Activated T-helper 17 cell treated with anti-CD3 and anti-CD28 coated beads, Interleukin-2, amount 50 U/mL, for 72 hours (primary cell): ENCODE measurements around the gene NTRK2. TPM values are rescaled to one million over a fixed set of nuclear protein-coding genes. Genes with fewer than 3 reads are reported as not detected.

ENCODE experiments used
- ATAC-seq: fragments of 150-1000 bp; cut with Tn5 transposase; replicated peaks from 2 replicates; pipeline ENCODE4 v1.10.0; 2021; ENCODE audit warnings: mild to moderate bottlenecking, moderate library complexity
- H3K27ac Mint-ChIP-seq: one replicate; pipeline ENCODE4 v1.8.0; 2022; ENCODE audit warnings: mixed read lengths
- H3K27me3 Mint-ChIP-seq: one replicate; pipeline ENCODE4 v1.8.0; 2022; ENCODE audit warnings: mixed read lengths
- H3K36me3 Mint-ChIP-seq: one replicate; pipeline ENCODE4 v1.8.0; 2022; ENCODE audit warnings: low read depth, mild to moderate bottlenecking, mixed read lengths
- H3K4me1 Mint-ChIP-seq: one replicate; pipeline ENCODE4 v1.8.0; 2022; ENCODE audit warnings: mixed read lengths
- H3K4me3 Mint-ChIP-seq: one replicate; pipeline ENCODE4 v1.8.0; 2022; ENCODE audit warnings: mild to moderate bottlenecking, mixed read lengths
- H3K9me3 Mint-ChIP-seq: one replicate; pipeline ENCODE4 v1.8.0; 2022; ENCODE audit warnings: mixed read lengths
- total RNA-seq, 2 donors: library from RNA; stranded (reverse); gene quantifications; one replicate each; pipeline ENCODE4 v1.2.3, GENCODE V29; 2022

NTRK2 gene
- total RNA-seq, 2 donors from 2014 or later = 9.6 to 9.9 TPM

- Mint-ChIP-seq H3K27me3 (peaks cover 18% of the 10 kb centered on the region), H3K9me3 (no peaks in the 10 kb centered on the region), H3K36me3 (no peaks in the 10 kb centered on the region), H3K4me3 (no peak overlapping the region), H3K4me1 (no peaks in the 10 kb centered on the region), H3K27ac (no peak overlapping the region)
- ATAC-seq = no peak
Measured at GRCh38 chr9:84841931-84842330, 172.4 kb downstream of the NTRK2 start.

DNA sequence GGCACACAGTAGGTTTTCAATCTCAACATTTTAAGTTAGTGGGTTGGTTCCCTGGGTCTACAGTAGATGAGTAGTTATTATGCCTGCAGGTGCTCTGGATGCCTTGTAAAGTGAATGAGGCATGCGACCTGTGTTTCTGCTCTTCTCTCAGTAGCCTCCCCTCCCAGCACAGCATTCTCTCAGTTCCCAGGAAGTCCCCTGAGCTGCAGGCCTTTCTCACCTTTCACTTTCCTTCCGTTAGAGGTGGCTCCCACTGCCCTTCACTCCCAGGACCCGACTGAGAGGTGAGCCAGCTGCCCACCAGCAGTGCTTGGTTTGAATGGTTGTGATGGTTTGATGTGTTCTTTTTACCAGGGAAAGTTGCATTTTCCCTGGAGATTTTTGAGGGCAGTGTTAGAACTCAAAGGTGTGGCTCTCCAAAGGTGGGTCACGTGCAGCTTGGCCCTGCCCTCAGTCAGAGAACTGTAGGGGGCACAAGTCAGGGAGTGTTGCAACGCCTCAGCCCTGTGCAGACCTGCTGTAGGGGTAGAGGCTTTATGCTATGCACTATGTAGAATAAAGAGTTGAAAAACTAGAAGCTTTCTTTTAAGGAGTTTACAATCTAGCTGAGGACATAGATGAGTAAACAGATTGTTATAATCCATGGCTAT is 173.8 kb downstream of the NTRK2 start:
- Mint-ChIP-seq H3K4me3 (no peak overlapping the region), H3K27ac (no peak overlapping the region), H3K27me3 (peaks cover 18% of the 10 kb centered on the region), H3K9me3 (no peaks in the 10 kb centered on the region), H3K4me1 (no peaks in the 10 kb centered on the region), H3K36me3 (no peaks in the 10 kb centered on the region)
- no peak for ATAC-seq

- H3K27me3 Mint-ChIP-seq = peaks cover 8% of the 10 kb centered on the region
- H3K9me3 Mint-ChIP-seq = no peaks in the 10 kb centered on the region
- no peaks in the 10 kb centered on the region for H3K36me3 Mint-ChIP-seq
- H3K27ac Mint-ChIP-seq = no peak overlapping the region
- no peak overlapping the region for H3K4me3 Mint-ChIP-seq
- ATAC-seq = no peak
- no peaks in the 10 kb centered on the region for H3K4me1 Mint-ChIP-seq
Measured at GRCh38 chr9:84845956-84846900, 176.7 kb downstream of the NTRK2 start.

- no peak overlapping the region for H3K4me3 Mint-ChIP-seq
- no peak overlapping the region for H3K27ac Mint-ChIP-seq
- peaks cover 4% of the 10 kb centered on the region for H3K27me3 Mint-ChIP-seq
- no peaks in the 10 kb centered on the region for H3K9me3 Mint-ChIP-seq
- ATAC-seq = no peak
- no peaks in the 10 kb centered on the region for H3K36me3 Mint-ChIP-seq
- H3K4me1 Mint-ChIP-seq = no peaks in the 10 kb centered on the region
Measured at GRCh38 chr9:84846906-84847305, 177.4 kb downstream of the NTRK2 start.

GRCh38 chr9:84849049-84849448 is 179.5 kb downstream of the NTRK2 start:
- Mint-ChIP-seq H3K9me3 (no peaks in the 10 kb centered on the region), H3K4me1 (no peaks in the 10 kb centered on the region), H3K36me3 (no peaks in the 10 kb centered on the region), H3K27me3 (no peaks in the 10 kb centered on the region), H3K27ac (no peak overlapping the region), H3K4me3 (no peak overlapping the region)
- no peak for ATAC-seq

DNA sequence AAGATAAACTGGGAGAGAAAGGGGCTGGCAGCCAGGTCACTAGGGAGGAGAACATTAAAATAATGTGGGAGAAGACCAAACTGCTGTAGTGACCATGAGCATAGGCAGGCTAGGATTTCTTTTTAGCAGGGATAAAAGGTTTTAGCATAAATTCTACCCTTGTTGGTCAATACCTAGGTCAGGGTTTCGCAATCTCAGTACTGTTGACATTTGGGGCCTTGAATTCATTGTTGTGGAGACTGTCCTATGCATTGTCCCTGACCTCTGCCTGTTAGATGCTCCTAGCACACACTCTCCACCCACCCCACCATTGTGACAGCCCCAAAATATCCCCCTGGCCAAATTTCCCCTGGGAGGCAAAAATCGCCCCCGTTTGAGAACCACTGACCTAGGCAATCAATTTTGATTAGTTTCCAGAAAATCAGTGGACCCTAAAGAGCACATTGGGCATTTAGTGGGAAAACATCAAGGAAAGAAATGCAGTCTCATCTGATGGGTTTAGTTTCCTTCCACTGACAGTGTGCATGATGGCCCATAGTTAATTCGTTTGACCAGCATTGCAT is 181.4 kb downstream of the NTRK2 start:
- Mint-ChIP-seq H3K27ac (no peak overlapping the region), H3K4me3 (no peak overlapping the region), H3K36me3 (no peaks in the 10 kb centered on the region), H3K27me3 (peaks cover 4% of the 10 kb centered on the region), H3K9me3 (no peaks in the 10 kb centered on the region), H3K4me1 (no peaks in the 10 kb centered on the region)
- ATAC-seq = no peak

DNA sequence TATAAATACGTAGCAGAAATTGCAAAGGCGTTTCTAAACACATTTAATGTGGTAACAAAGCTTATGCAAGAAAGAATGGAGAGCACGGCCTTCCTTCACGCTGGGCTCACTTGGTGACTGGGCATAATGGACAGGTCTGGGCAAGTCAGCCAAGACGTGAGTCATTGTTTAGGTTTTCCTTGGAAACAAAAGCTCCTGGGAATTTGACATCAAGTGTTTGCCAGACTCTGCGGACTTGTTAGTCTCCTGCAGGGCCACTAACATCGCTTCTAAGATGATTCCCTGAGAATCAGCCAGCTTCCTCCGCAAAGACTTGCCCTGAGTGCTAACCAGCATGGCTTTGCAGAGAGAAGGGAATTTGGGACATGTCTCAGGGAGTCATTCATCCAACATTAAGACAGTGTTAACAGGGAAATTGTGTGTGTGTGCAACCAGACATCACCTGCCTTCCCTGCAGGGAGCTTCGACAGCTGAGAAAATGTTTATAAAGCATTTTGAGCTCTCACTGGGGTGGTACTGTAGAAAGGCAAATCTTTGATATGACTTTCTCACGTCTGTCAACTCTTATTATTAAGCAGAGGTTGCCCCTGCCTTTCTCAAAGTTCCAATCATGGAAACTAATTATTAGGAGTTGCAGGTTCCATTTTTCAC is 182.5 kb downstream of the NTRK2 start:
- Mint-ChIP-seq H3K27ac (no peak overlapping the region), H3K4me3 (no peak overlapping the region), H3K4me1 (no peaks in the 10 kb centered on the region), H3K27me3 (peaks cover 4% of the 10 kb centered on the region), H3K36me3 (no peaks in the 10 kb centered on the region), H3K9me3 (no peaks in the 10 kb centered on the region)
- ATAC-seq = no peak

- no peaks in the 10 kb centered on the region for H3K4me1 Mint-ChIP-seq
- ATAC-seq = no peak
- no peaks in the 10 kb centered on the region for H3K9me3 Mint-ChIP-seq
- peaks cover 4% of the 10 kb centered on the region for H3K27me3 Mint-ChIP-seq
- no peak overlapping the region for H3K4me3 Mint-ChIP-seq
- H3K27ac Mint-ChIP-seq = no peak overlapping the region
- no peaks in the 10 kb centered on the region for H3K36me3 Mint-ChIP-seq
Measured at GRCh38 chr9:84852617-84853301, 183.2 kb downstream of the NTRK2 start.

DNA sequence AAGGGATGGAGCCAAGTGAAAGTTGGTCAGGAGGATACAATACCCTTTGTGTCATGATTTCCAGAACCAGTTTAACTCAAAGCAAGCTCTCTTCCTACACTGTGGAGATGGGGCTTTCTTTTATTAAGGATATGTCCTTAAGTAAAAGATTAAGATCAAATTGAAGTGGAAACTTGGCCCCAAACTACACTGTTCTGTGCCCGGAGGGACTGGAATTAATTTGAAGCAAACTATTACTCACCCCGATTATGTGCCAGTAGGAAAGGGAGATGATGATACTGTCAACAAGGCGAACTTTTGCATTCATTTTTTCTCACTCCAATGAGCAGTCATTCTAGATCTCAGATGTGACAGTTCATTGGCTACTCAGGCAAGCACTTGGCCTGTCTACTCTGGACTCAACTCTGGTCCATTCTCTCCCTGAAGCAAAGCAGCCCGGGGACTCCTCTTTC is 186.7 kb downstream of the NTRK2 start:
- H3K4me1 Mint-ChIP-seq = no peaks in the 10 kb centered on the region
- peaks cover 10% of the 10 kb centered on the region for H3K27me3 Mint-ChIP-seq
- H3K4me3 Mint-ChIP-seq = no peak overlapping the region
- H3K9me3 Mint-ChIP-seq = no peaks in the 10 kb centered on the region
- H3K27ac Mint-ChIP-seq = no peak overlapping the region
- no peaks in the 10 kb centered on the region for H3K36me3 Mint-ChIP-seq
- no peak for ATAC-seq

- no peak overlapping the region for H3K27ac Mint-ChIP-seq
- no peaks in the 10 kb centered on the region for H3K4me1 Mint-ChIP-seq
- no peak for ATAC-seq
- H3K9me3 Mint-ChIP-seq = no peaks in the 10 kb centered on the region
- H3K4me3 Mint-ChIP-seq = no peak overlapping the region
- peaks cover 10% of the 10 kb centered on the region for H3K27me3 Mint-ChIP-seq
- H3K36me3 Mint-ChIP-seq = no peaks in the 10 kb centered on the region
Measured at GRCh38 chr9:84857211-84857610, 187.7 kb downstream of the NTRK2 start.

DNA sequence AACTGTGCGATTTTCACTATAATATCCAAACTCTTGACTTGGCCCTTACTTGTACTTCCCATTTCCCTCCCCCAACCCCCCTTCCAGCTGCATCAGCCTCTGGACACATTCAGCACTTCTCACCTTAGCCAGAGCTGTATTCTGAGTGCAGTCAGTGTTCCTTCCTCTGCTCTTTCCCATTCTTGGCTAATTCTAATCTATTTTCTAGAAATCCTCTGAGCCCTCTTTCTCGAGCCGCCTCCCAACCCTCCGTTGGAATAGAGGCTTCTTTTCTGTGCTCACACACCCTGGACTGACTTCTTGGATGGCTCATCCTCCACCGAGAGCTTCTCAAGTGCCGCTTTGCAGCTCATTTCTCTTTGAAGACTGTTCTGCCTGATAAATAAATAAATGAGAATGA is 188.8 kb downstream of the NTRK2 start:
- ATAC-seq = no peak
- Mint-ChIP-seq H3K36me3 (no peaks in the 10 kb centered on the region), H3K27me3 (peaks cover 13% of the 10 kb centered on the region), H3K27ac (no peak overlapping the region), H3K4me1 (peaks cover 3% of the 10 kb centered on the region), H3K4me3 (no peak overlapping the region), H3K9me3 (no peaks in the 10 kb centered on the region)

DNA sequence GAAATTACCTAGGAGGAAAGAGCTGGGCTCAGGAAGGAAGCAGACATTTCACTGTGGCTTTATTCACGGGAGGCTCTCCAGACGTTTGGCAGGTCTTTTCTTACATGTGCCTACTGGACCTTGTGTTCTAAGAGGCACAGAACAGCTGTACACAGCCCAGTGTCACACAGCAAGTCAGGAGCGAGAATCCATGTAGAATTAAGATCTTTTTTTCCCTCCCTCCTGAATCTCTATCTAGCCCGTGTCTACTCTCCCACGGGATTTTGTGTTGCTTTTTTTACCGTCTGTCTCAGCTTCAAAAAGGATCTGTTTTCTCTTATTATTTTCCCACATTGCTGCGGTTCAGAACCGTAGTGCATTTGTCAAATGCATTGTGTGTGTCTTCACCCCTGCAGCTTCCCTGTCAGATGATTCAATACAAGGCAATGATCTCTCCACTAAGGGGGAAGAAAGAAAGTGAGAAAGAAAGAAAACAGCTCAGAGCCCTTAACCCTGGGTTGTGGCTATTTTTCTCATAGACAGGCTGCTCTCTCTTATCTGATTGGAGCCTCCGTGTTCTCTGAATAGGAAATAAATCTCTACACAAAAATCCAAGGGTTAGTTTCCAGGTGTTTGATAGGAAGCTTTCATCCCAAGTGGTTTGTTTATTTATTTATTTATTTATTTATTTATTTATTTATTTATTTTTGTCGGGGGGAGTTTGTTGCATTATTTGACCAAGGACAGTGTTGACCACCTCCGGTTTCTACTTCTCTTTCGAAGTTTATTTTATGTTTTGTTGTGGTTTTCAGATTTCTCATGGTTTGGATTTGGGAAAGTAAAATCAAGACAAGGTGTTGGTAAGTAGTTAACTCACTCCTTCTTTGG is 191.0 kb downstream of the NTRK2 start:
- Mint-ChIP-seq H3K27ac (no peak overlapping the region), H3K4me3 (no peak overlapping the region), H3K9me3 (no peaks in the 10 kb centered on the region), H3K4me1 (peaks cover 3% of the 10 kb centered on the region), H3K36me3 (no peaks in the 10 kb centered on the region), H3K27me3 (peaks cover 9% of the 10 kb centered on the region)
- ATAC-seq = no peak

- H3K27me3 Mint-ChIP-seq = peaks cover 9% of the 10 kb centered on the region
- no peaks in the 10 kb centered on the region for H3K9me3 Mint-ChIP-seq
- peaks cover 3% of the 10 kb centered on the region for H3K4me1 Mint-ChIP-seq
- no peak overlapping the region for H3K4me3 Mint-ChIP-seq
- no peak overlapping the region for H3K27ac Mint-ChIP-seq
- ATAC-seq = no peak
- no peaks in the 10 kb centered on the region for H3K36me3 Mint-ChIP-seq
Measured at GRCh38 chr9:84861455-84861854, 191.9 kb downstream of the NTRK2 start.
